ENCODE results near the gene CLCN2. TPM values are rescaled to one million over a fixed set of nuclear protein-coding genes. Genes with fewer than 3 reads are reported as not detected.
A peak's percentile ranks its signal among the peaks of the same experiment; 100 is the strongest.

Gene CLCN2
- 1 to 10 TPM; 1.8 to 2.9 (median 2.5) TPM for total RNA-seq
- long read RNA-seq, result 0 reads

GRCh38 chr3:184361532-184361931, at the start of gene CLCN2, which contains the start of gene POLR2H:
Gene CLCN2, minus strand, starts transcription at chr3:184361605. Its CDS starts 126 bp downstream, at chr3:184361479.
Gene POLR2H, plus strand, starts transcription at chr3:184361710. Its CDS starts 1,783 bp downstream, at chr3:184363493.
- no peaks in the 10 kb centered on the region for H3K27me3 ChIP-seq
- H3K9me3 ChIP-seq, result no peaks in the 10 kb centered on the region
- H3K36me3 ChIP-seq, result peaks cover 0 to 8% (median 2%) of the 10 kb centered on the region in 4 donors
- intact Hi-C loops (cut with DNase I), result no loop called here
- ATAC-seq, result peak; percentile 40 to 58 (median 55)
- DNase-seq, result peak; percentile 65 to 70 (median 69)
- TF ChIP-seq POLR2A (IDR thresholded peaks at IDR 0.05) (peak; percentile 83), CTCF (IDR thresholded peaks at IDR 0.05) (no peak)
- H3K27ac ChIP-seq, result peak within 1 kb of the TSS; percentile 95 to 99 (median 98)
- peaks cover 0 to 19% (median 8%) of the 10 kb centered on the region in 4 donors for H3K4me1 ChIP-seq
- WGBS (ENCODE audit: insufficient coverage, low coverage, low lambda C conversion rate, missing lambda C conversion rate), result no CpG with 5 or more reads among the region's 56 CpGs
- peak within 1 kb of the TSS; percentile 75 to 97 (median 85) for H3K4me3 ChIP-seq

- no peaks in the 10 kb centered on the region for H3K4me1 ChIP-seq
- DNase-seq (no peak), ATAC-seq (no peak)
- 69% methylated on average over 2 of the region's 12 CpGs for WGBS (ENCODE audit: insufficient coverage, low coverage, low lambda C conversion rate, missing lambda C conversion rate)
- no peaks in the 10 kb centered on the region for H3K9me3 ChIP-seq
- no peaks in the 10 kb centered on the region for H3K27me3 ChIP-seq
- TF ChIP-seq POLR2A (IDR thresholded peaks at IDR 0.05) (no peak), CTCF (IDR thresholded peaks at IDR 0.05) (no peak)
- no peak overlapping the region for H3K4me3 ChIP-seq
- intact Hi-C loops (cut with DNase I), result no loop called here
- H3K27ac ChIP-seq, result no peak overlapping the region
- no peaks in the 10 kb centered on the region for H3K36me3 ChIP-seq
These were observed 48.6 kb upstream of the CLCN2 start for GRCh38 chr3:184409946-184410500.

GRCh38 chr3:184409331-184409926, 48.0 kb upstream of the CLCN2 start:
- WGBS (ENCODE audit: insufficient coverage, low coverage, low lambda C conversion rate, missing lambda C conversion rate), result 90% methylated on average over 3 of the region's 8 CpGs
- TF ChIP-seq CTCF (IDR thresholded peaks at IDR 0.05) (no peak), POLR2A (IDR thresholded peaks at IDR 0.05) (no peak)
- Histone ChIP-seq H3K27ac (no peak overlapping the region), H3K4me1 (no peaks in the 10 kb centered on the region), H3K4me3 (no peak overlapping the region), H3K27me3 (no peaks in the 10 kb centered on the region), H3K36me3 (no peaks in the 10 kb centered on the region), H3K9me3 (no peaks in the 10 kb centered on the region)
- DNase-seq (no peak), ATAC-seq (peak in 3 of 4 donors; percentile 27 to 67 (median 38))
- intact Hi-C loops (cut with DNase I), result no loop called here

- no peak for TF ChIP-seq CTCF (IDR thresholded peaks at IDR 0.05)
- TF ChIP-seq POLR2A (IDR thresholded peaks at IDR 0.05), result no peak
- WGBS (ENCODE audit: insufficient coverage, low coverage, low lambda C conversion rate, missing lambda C conversion rate), result 76% methylated on average over 14 of the region's 20 CpGs
- no peak for ATAC-seq
These were observed 43.9 kb upstream of the CLCN2 start for GRCh38 chr3:184405075-184406030.

More at GRCh38 chr3:184405075-184406030, 43.9 kb upstream of the CLCN2 start:
- H3K27me3 ChIP-seq, result no peaks in the 10 kb centered on the region
- intact Hi-C loops (cut with DNase I), result no loop called here
- H3K4me1 ChIP-seq, result no peaks in the 10 kb centered on the region
- no peak for DNase-seq
- no peak overlapping the region for H3K4me3 ChIP-seq
- H3K9me3 ChIP-seq, result no peaks in the 10 kb centered on the region
- H3K36me3 ChIP-seq, result no peaks in the 10 kb centered on the region
- no peak overlapping the region for H3K27ac ChIP-seq
